Measurements from ENCODE around the gene YIPF4. TPM values are rescaled to one million over a fixed set of nuclear protein-coding genes. Genes with fewer than 3 reads are reported as not detected.
A peak's percentile ranks its signal among the peaks of the same experiment; 100 is the strongest.
"Not testable (repeated sequence)": the region's sequence is repeated elsewhere in the genome, so short reads cannot be mapped to it uniquely, and the experiment has no call there.

The YIPF4 gene
- total RNA-seq, 1 donor from 2014 or later, result 73.5 TPM

DNA sequence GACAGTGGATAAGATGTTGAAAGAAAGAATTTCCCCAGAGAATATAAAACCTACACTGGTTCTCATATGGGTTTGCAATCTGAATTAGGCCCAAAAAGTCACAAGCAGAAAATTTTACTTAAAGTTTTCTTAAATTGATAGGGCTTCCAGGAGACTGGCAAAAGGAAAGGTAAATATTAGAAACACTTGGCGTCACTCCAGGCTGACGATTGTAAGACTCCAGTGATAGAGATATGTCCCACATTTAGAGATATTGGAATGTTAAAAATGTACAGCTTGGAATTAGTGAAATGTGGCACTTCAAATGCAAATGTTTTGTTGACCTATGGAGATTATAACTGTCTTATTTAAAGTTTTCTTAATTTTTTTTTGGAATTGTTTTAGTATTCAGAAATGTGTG is 14.0 kb downstream of the YIPF4 start:
- Mint-ChIP-seq H3K4me3 (ENCODE audit: unreplicated experiment) (no peak overlapping the region), H3K36me3 (ENCODE audit: unreplicated experiment) (peaks cover 13% of the 10 kb centered on the region), H3K27me3 (ENCODE audit: unreplicated experiment) (no peaks in the 10 kb centered on the region), H3K4me1 (ENCODE audit: unreplicated experiment) (peaks cover 18% of the 10 kb centered on the region), H3K9me3 (ENCODE audit: unreplicated experiment) (no peaks in the 10 kb centered on the region), H3K27ac (ENCODE audit: unreplicated experiment) (no peak overlapping the region)
- no peak for DNase-seq (ENCODE audit: extremely low spot score, unreplicated experiment)
- TF ChIP-seq CTCF (IDR thresholded peaks at IDR 0.05), result no peak

- H3K9me3 Mint-ChIP-seq (ENCODE audit: unreplicated experiment); H3K4me3 Mint-ChIP-seq (ENCODE audit: unreplicated experiment); H3K27ac Mint-ChIP-seq (ENCODE audit: unreplicated experiment); H3K27me3 Mint-ChIP-seq (ENCODE audit: unreplicated experiment): not testable (repeated sequence)
- peak; percentile 51 for DNase-seq (ENCODE audit: extremely low spot score, unreplicated experiment)
- Mint-ChIP-seq H3K4me1 (ENCODE audit: unreplicated experiment) (peaks cover 16% of the 10 kb centered on the region), H3K36me3 (ENCODE audit: unreplicated experiment) (peaks cover 18% of the 10 kb centered on the region)
These were observed 15.8 kb downstream of the YIPF4 start for GRCh38 chr2:32293493-32293892.

GRCh38 chr2:32293966-32294562 is 16.4 kb downstream of the YIPF4 start:
- Mint-ChIP-seq H3K4me1 (ENCODE audit: unreplicated experiment) (peaks cover 12% of the 10 kb centered on the region), H3K36me3 (ENCODE audit: unreplicated experiment) (peaks cover 20% of the 10 kb centered on the region)
- not testable (repeated sequence) for DNase-seq (ENCODE audit: extremely low spot score, unreplicated experiment); H3K4me3 Mint-ChIP-seq (ENCODE audit: unreplicated experiment); H3K27me3 Mint-ChIP-seq (ENCODE audit: unreplicated experiment); H3K27ac Mint-ChIP-seq (ENCODE audit: unreplicated experiment); H3K9me3 Mint-ChIP-seq (ENCODE audit: unreplicated experiment)

GRCh38 chr2:32310577-32310976 is 32.9 kb downstream of the YIPF4 start:
- H3K9me3 Mint-ChIP-seq (ENCODE audit: unreplicated experiment), result no peaks in the 10 kb centered on the region
- peaks cover 16% of the 10 kb centered on the region for H3K36me3 Mint-ChIP-seq (ENCODE audit: unreplicated experiment)
- no peaks in the 10 kb centered on the region for H3K4me1 Mint-ChIP-seq (ENCODE audit: unreplicated experiment)
- DNase-seq (ENCODE audit: extremely low spot score, unreplicated experiment), result no peak
- H3K4me3 Mint-ChIP-seq (ENCODE audit: unreplicated experiment), result no peak overlapping the region
- no peak for TF ChIP-seq CTCF (IDR thresholded peaks at IDR 0.05)
- no peak overlapping the region for H3K27ac Mint-ChIP-seq (ENCODE audit: unreplicated experiment)
- no peaks in the 10 kb centered on the region for H3K27me3 Mint-ChIP-seq (ENCODE audit: unreplicated experiment)

DNA sequence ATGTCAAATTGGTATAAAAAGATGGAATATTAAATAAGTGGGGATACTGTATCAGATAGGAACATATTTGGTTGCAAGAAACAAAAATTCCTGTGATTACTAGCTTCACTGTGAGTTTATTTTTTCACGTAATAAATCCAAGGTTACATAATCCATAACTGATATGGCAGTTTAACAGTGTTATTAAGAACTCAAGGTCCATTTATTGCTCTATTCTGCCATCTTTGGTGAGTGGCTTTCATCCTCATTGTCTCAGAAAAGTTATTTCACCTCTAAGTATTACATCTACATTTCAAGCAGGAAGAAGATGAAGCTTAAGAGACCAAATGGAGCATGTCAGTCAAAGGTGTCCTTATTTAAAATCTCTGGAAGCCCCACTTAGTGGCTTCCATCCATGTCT is 37.2 kb downstream of the YIPF4 start:
- no peak overlapping the region for H3K27ac Mint-ChIP-seq (ENCODE audit: unreplicated experiment)
- peaks cover 7% of the 10 kb centered on the region for H3K36me3 Mint-ChIP-seq (ENCODE audit: unreplicated experiment)
- no peaks in the 10 kb centered on the region for H3K9me3 Mint-ChIP-seq (ENCODE audit: unreplicated experiment)
- no peak for TF ChIP-seq CTCF (IDR thresholded peaks at IDR 0.05)
- H3K27me3 Mint-ChIP-seq (ENCODE audit: unreplicated experiment), result no peaks in the 10 kb centered on the region
- DNase-seq (ENCODE audit: extremely low spot score, unreplicated experiment), result no peak
- H3K4me3 Mint-ChIP-seq (ENCODE audit: unreplicated experiment), result no peak overlapping the region
- no peaks in the 10 kb centered on the region for H3K4me1 Mint-ChIP-seq (ENCODE audit: unreplicated experiment)

DNA sequence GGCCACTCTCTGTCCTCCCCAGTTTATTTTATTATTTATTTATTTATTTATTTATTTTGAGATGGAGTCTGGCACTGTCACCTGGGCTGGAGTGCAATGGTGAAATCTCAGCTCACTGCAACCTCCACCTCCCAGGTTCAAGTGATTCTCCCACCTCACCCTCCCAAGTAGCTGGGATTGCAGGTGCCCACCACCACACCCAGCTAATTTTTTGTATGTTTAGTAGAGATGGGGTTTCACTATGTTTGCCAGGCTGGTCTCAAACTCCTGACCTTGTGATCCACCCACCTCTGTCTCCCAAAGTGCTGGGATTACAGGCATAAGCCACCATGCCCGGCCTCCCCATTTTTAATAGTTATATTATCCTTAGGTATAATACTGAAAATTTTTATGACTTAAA is 51.0 kb downstream of the YIPF4 start:
- not testable (repeated sequence) for H3K4me1 Mint-ChIP-seq (ENCODE audit: unreplicated experiment); H3K27ac Mint-ChIP-seq (ENCODE audit: unreplicated experiment); H3K9me3 Mint-ChIP-seq (ENCODE audit: unreplicated experiment); H3K36me3 Mint-ChIP-seq (ENCODE audit: unreplicated experiment); H3K4me3 Mint-ChIP-seq (ENCODE audit: unreplicated experiment); H3K27me3 Mint-ChIP-seq (ENCODE audit: unreplicated experiment)
- DNase-seq (ENCODE audit: extremely low spot score, unreplicated experiment), result peak; percentile 17

DNA sequence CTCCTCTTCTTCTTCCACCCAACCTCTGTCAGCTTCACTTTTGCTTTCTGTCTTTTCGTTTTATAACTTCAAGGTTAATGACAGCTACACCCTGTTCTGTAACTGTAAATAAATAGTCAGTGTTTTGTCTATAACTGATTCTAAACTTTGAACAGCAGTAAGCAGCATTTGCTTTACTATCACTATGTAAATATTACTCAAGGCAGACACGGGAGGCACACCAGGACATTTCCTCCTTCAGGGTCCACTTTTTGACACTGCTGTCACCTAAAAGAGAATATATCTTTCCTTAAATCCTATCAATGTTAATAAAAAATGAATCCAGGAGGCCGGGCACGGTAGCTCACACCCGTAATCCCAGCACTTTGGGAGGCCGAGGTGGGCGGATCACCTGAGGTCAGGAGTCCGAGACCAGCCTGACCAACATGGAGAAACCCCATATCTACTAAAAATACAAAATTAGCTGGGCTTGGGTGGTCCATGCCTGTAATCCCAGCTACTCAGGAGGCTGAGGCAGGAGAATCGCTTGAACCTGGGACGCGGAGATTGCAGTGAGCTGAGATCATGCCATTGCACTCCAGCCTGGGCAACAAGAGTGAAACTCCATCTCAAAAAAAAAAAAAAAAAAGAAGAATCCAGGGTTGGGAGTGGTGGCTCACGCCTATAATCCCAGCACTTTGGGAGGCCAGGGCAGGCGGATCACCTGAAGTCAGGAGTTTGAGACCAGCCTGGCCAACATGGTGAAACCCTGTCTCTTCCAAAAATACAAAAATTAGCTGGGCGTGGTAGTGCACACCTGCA is 51.7 kb downstream of the YIPF4 start:
- not testable (repeated sequence) for H3K4me1 Mint-ChIP-seq (ENCODE audit: unreplicated experiment); H3K36me3 Mint-ChIP-seq (ENCODE audit: unreplicated experiment); H3K27ac Mint-ChIP-seq (ENCODE audit: unreplicated experiment); H3K27me3 Mint-ChIP-seq (ENCODE audit: unreplicated experiment); H3K4me3 Mint-ChIP-seq (ENCODE audit: unreplicated experiment); H3K9me3 Mint-ChIP-seq (ENCODE audit: unreplicated experiment)
- DNase-seq (ENCODE audit: extremely low spot score, unreplicated experiment), result peak; percentile 38

Measured in osteocyte (in vitro differentiated cells).